IMR-90 (cell line): ENCODE data around the gene CYP11A1. TPM values are rescaled to one million over a fixed set of nuclear protein-coding genes. Genes with fewer than 3 reads are reported as not detected.

Experiments used
- ATAC-seq: fragments of 200-7000 bp; cut with Tn5 transposase; 2 replicates; pipeline ENCODE4 v1.9.1; 2020; ENCODE audit warnings: low read depth, mild to moderate bottlenecking, moderate library complexity
- BruUV-seq: library from RNA; stranded (reverse); fragments of 400-500 nt; replicated peaks from 2 replicates; lab custom pipeline; 2021; lab: Mats Ljungman, UMichigan
- CTCF ChIA-PET: fragments of 300-600 bp; formaldehyde crosslinking; extraction: SDS; loops from one replicate; lab custom pipeline; 2021; ENCODE audit warnings: antibody characterized with exemption; lab: Yijun Ruan, JAX
- POLR2A ChIA-PET: fragments of 300-600 bp; sonication (Branson Sonifier 250); formaldehyde crosslinking; loops from one replicate; lab custom pipeline; 2022; ENCODE audit warnings: antibody characterized with exemption; ENCODE audit not compliant: unreplicated experiment; lab: Charles Lee
- DNase-seq: peaks from one replicate; pipeline ENCODE4 v3.0.0; 2013
- H2AFZ ChIP-seq: replicated peaks from 2 replicates; pipeline ENCODE3; 2013; ENCODE audit warnings: low read length, mild to moderate bottlenecking; ENCODE audit not compliant: poor library complexity
- H2AK5ac ChIP-seq: 2 replicates; pipeline ENCODE4 v1.6.1; 2013; ENCODE audit warnings: low read depth, low read length, inconsistent platforms
- H2AK9ac ChIP-seq: replicated peaks from 2 replicates; pipeline ENCODE3; 2013; ENCODE audit warnings: mild to moderate bottlenecking, low read depth, low read length, moderate library complexity; ENCODE audit not compliant: poor library complexity
- H2BK120ac ChIP-seq: 2 replicates; pipeline ENCODE4 v1.6.1; 2013; ENCODE audit warnings: low read depth, low read length, inconsistent platforms
- H2BK15ac ChIP-seq: 3 replicates; pipeline ENCODE4 v1.6.1; 2013; ENCODE audit warnings: low read depth, low read length, inconsistent platforms
- H2BK20ac ChIP-seq: 2 replicates; pipeline ENCODE4 v1.6.1; 2013; ENCODE audit warnings: low read depth, mild to moderate bottlenecking, inconsistent platforms, low read length, moderate library complexity
- H2BK5ac ChIP-seq: 2 replicates; pipeline ENCODE4 v1.6.1; 2013; ENCODE audit warnings: mild to moderate bottlenecking, low read depth, low read length, inconsistent platforms; ENCODE audit not compliant: poor library complexity, severe bottlenecking
- H3K14ac ChIP-seq: replicated peaks from 2 replicates; pipeline ENCODE4 v1.6.1; 2013; ENCODE audit warnings: low read depth, low read length, inconsistent platforms
- H3K18ac ChIP-seq: 2 replicates; pipeline ENCODE4 v1.6.1; 2013; ENCODE audit warnings: low read depth, low read length, control low read depth
- H3K23ac ChIP-seq: 2 replicates; pipeline ENCODE4 v1.6.1; 2013; ENCODE audit warnings: low read depth, low read length, inconsistent platforms
- H3K27ac ChIP-seq: 2 replicates; pipeline ENCODE4 v1.5.1; 2013; ENCODE audit warnings: mild to moderate bottlenecking, control low read depth, low read length; ENCODE audit not compliant: insufficient read depth
- H3K27me3 ChIP-seq: 2 replicates; pipeline ENCODE4 v1.6.1; 2013; ENCODE audit warnings: low read length; ENCODE audit not compliant: control insufficient read depth, insufficient read depth
- H3K36me3 ChIP-seq: 2 replicates; pipeline ENCODE4 v1.6.1; 2013; ENCODE audit warnings: low read length, mixed read lengths; ENCODE audit not compliant: control insufficient read depth, insufficient read depth
- H3K4ac ChIP-seq: 2 replicates; pipeline ENCODE4 v1.6.1; 2013; ENCODE audit warnings: low read depth, low read length, inconsistent platforms
- H3K4me1 ChIP-seq: 2 replicates; pipeline ENCODE4 v1.6.1; 2013; ENCODE audit warnings: low read length, mixed read lengths; ENCODE audit not compliant: control insufficient read depth, insufficient read depth
- H3K4me2 ChIP-seq: 2 replicates; pipeline ENCODE4 v1.6.1; 2013; ENCODE audit warnings: low read depth, mild to moderate bottlenecking, control low read depth, low read length, moderate library complexity
- H3K4me3 ChIP-seq: 2 replicates; pipeline ENCODE4 v1.5.1; 2013; ENCODE audit warnings: low read depth, mild to moderate bottlenecking, control low read depth, low read length, moderate library complexity; ENCODE audit not compliant: insufficient read depth
- H3K56ac ChIP-seq: 2 replicates; pipeline ENCODE4 v1.6.1; 2013; ENCODE audit warnings: low read length, inconsistent platforms; ENCODE audit not compliant: insufficient read depth; ENCODE audit errors: extremely low read depth
- H3K79me1 ChIP-seq, 2 experiments: 2 replicates each; pipeline ENCODE4 v1.6.1; 2013; ENCODE audit warnings: low read length in 2 of 2, inconsistent platforms in 1 of 2, low read depth in 1 of 2
- H3K9ac ChIP-seq: 2 replicates; pipeline ENCODE4 v1.6.1; 2013; ENCODE audit warnings: low read depth, low read length, control low read depth
- H3K9me1 ChIP-seq: 2 replicates; pipeline ENCODE4 v1.6.1; 2013; ENCODE audit warnings: low read length, inconsistent platforms; ENCODE audit not compliant: insufficient read depth
- H3K9me3 ChIP-seq: 2 replicates; pipeline ENCODE4 v1.6.1; 2013; ENCODE audit warnings: low read length; ENCODE audit not compliant: control insufficient read depth, insufficient read depth
- H4K20me1 ChIP-seq: 2 replicates; pipeline ENCODE4 v1.6.1; 2013; ENCODE audit warnings: low read length, inconsistent platforms; ENCODE audit not compliant: insufficient read depth
- H4K5ac ChIP-seq: 2 replicates; pipeline ENCODE4 v1.6.1; 2013; ENCODE audit warnings: mild to moderate bottlenecking, low read depth, low read length, control low read depth
- H4K8ac ChIP-seq, 2 experiments: 2 replicates each; pipeline ENCODE4 v1.6.1; 2013; ENCODE audit warnings: low read depth in 2 of 2, low read length in 2 of 2, control low read depth in 1 of 2, inconsistent platforms in 1 of 2
- H4K91ac ChIP-seq: 2 replicates; pipeline ENCODE4 v1.6.1; 2013; ENCODE audit warnings: low read depth, low read length, inconsistent platforms; ENCODE audit not compliant: insufficient read depth
- CTCF ChIP-seq: conservative IDR thresholded peaks from 2 replicates; pipeline ENCODE4 v1.5.1; 2012; ENCODE audit warnings: mild to moderate bottlenecking, low read depth, low read length, improper control_type of control experiment
- FOS ChIP-seq: fragments of 150-350 bp; IDR thresholded peaks from 2 replicates; pipeline ENCODE4 v1.6.1; 2016; ENCODE audit warnings: low read depth, low read length
- NFE2L2 ChIP-seq: fragments of 150-350 bp; IDR thresholded peaks from 2 replicates; pipeline ENCODE4 v1.6.1; 2016; ENCODE audit warnings: low read depth, mild to moderate bottlenecking, low read length
- WGBS, 2 experiments: methylation state at CpG; one replicate each; pipeline versions ENCODE4 v1.1.5 to v1.1.7; 2013; ENCODE audit warnings: missing lambda C conversion rate in 2 of 2; ENCODE audit not compliant: insufficient read length in 1 of 2; ENCODE audit errors: extremely low coverage in 2 of 2; 5-methylcytosine and 5-hydroxymethylcytosine counted together
- dilution Hi-C: fragments of 300-500 bp; cut with HindIII; formaldehyde crosslinking; loops from one replicate; pipeline ENCODE4 v1.14.3; 2018; ENCODE audit warnings: low sequenced_read_pairs; ENCODE audit not compliant: unreplicated experiment
- in situ Hi-C: fragments of 300-500 bp; cut with MboI; formaldehyde crosslinking; loops from 3 replicates; pipeline ENCODE4 v1.14.3; 2019; ENCODE audit warnings: low sequenced_read_pairs, inconsistent platforms, mixed read lengths
- intact Hi-C: fragments of 100-400 bp; cut with micrococcal nuclease; formaldehyde crosslinking; loops from 2 replicates; pipeline ENCODE4 v1.10.0; 2022
- polyA plus RNA-seq, 3 experiments: library from polyadenylated mRNA; depleted of rRNA; stranded (reverse); fragments of >200 nt; gene quantifications; 2 replicates each; pipeline ENCODE4 v1.2.3, GENCODE V29; 2012; ENCODE audit warnings: low replicate concordance in 1 of 3
- total RNA-seq: library from RNA; depleted of rRNA; stranded (reverse); fragments of >200 nt; gene quantifications from 2 replicates; pipeline ENCODE4 v1.2.3, GENCODE V29; 2012

CYP11A1 gene
- total and polyA plus RNA-seq, 2 of the 4 experiments (the other 2 are of a cell fraction), result 0.18 to 0.50 TPM

GRCh38 chr15:74410502-74410901 lies 43.1 kb upstream of the CYP11A1 start:
- Histone ChIP-seq H4K20me1 (no peaks in the 10 kb centered on the region), H2AK9ac (peak overlapping the region; percentile 44), H3K36me3 (peaks cover 7% of the 10 kb centered on the region), H3K4me3 (no peak overlapping the region), H3K27ac (no peak overlapping the region), H2BK120ac (no peak overlapping the region), H3K23ac (no peak overlapping the region), H3K79me1 (peaks cover 5 to 42% of the 10 kb centered on the region in 2 experiments; a peak in 3 of 4 replicates), H2AK5ac (no peak overlapping the region), H2AFZ (no peak overlapping the region), H3K56ac (no peak overlapping the region), H3K9me3 (no peaks in the 10 kb centered on the region), H2BK15ac (no peak overlapping the region), H3K18ac (no peak overlapping the region), H3K4me1 (peaks cover 17% of the 10 kb centered on the region), H4K5ac (no peak overlapping the region), H3K9ac (no peak overlapping the region), H4K8ac (no peak overlapping the region), H3K14ac (no peak overlapping the region), H4K91ac (no peak overlapping the region), H3K9me1 (peaks cover 31% of the 10 kb centered on the region), H2BK20ac (no peak overlapping the region), H3K4ac (no peak overlapping the region), H2BK5ac (no peak overlapping the region), H3K4me2 (no peak overlapping the region), H3K27me3 (no peaks in the 10 kb centered on the region)
- DNase-seq, result no peak
- POLR2A ChIA-PET, result no interaction called here
- WGBS, 2 experiments, result 97% methylated on average over 15 of the region's 18 CpGs; no CpG with 5 or more reads in 1 of the 2 experiments
- in situ Hi-C loops (no loop called here), dilution Hi-C loops (no loop called here), intact Hi-C loops (no loop called here)
- no peak for ATAC-seq
- CTCF ChIA-PET, result no interaction called here
- BruUV-seq, result no TSS peak
- TF ChIP-seq FOS (no peak), NFE2L2 (no peak), CTCF (no peak)
